Kasumi-1 (cell line): Measurements from ENCODE around the gene ARHGAP25.

Experiments used
- DNase-seq, 2 experiments: peaks; one replicate each; lab custom pipeline; 2025; lab: John Stamatoyannopoulos, UW

ARHGAP25 gene

DNA sequence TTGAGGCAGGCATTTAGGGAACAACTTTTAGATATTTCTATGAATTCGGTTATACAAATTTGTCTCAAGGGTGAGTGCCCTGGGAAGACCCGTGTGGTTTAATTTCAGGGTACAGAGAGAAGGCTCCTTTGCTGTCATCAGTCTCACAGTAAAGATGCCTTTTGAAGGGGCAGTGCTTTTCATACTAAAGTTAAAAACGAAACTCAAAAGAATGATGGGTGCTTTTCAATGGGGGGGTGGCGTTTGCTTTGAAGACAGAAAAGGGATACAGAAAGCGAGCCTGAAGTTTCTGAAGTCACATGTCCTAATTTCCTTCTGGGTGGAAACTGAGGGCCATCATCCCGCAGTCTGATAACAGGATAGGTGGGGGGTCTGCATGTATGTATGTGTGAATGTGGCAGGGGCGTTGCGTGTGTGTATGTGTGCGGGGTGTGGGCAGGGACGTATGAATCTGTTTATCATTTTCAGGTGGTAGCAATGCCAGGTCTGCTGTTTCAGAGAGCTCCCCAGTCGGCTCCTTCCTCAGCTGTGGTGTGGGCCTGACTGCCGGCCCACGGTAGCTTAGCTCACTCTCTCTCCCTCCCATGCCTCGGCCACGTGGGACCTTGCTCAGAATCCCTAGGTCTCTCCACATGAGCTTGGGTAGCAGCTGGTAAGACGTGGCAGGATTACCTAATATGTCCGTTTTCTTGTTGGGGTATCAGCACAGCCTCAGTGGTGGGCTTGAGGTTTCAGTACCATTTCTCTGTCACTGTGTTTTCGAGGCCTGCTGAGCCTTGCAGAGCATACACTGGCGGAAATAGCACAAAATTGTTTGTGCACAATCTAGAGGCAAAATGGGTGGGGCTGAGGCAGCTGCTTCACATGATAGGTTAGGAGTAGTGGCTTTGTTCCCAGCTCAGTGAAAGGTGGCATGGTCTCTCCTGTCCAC is 32.7 kb downstream of the ARHGAP25 start:
- no peak for DNase-seq

DNA sequence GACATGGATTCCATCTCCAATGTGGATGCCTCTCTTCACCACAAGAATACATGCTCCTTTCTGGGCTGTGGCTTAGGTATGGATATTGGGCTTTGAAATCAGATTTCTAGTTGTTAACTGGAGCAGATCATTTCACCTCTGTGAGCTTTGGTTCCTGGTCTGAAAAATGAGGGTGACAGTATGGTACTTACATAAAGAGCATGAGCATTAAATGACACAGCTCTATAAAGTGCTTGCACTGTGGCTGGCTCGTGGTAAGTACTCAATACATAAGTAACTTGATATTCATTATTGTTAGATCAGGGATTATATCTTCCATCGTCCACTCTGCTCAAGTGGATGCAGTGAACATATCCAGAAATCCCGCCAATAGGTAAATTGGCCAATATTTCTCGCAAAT is 33.4 kb downstream of the ARHGAP25 start:
- DNase-seq, result no peak

DNA sequence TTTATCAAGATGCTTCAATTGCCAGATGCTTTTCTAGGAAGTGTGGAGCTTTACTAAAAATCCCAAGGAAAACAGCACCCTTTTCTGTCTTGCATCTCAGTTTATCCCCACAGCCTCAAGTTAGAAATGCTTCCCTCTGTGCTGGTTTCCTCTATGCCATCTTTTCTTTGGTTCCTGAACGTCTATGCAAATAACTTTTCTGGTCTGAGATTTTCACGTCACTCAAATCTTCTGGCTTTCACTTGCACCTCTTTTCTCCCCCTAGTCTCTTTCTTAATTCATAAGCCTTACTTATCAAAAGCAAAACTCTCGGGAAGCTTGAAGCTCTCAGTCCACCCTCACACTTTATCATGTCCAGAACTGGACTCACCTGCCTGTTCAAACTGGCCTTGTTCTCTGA is 33.9 kb downstream of the ARHGAP25 start:
- DNase-seq, result no peak

DNA sequence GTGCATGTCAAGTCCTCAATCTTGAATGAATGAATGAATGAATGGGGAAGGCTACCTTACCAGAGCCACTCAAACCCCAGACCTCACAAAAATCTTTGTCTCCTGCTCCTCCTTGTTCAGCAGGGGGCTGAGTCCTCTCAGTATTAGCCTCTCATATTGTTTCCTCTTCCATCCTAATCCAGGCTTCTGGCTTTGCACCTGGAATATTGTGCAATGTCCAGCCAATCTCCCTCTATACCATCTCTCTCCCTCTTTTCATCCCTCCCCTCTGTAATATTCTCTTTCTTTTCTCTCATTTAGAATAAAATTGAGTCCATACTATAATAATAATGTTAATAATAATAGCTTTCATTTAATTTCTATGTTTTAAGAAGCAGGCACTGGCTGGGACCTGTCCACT is 34.3 kb downstream of the ARHGAP25 start:
- no peak for DNase-seq

DNA sequence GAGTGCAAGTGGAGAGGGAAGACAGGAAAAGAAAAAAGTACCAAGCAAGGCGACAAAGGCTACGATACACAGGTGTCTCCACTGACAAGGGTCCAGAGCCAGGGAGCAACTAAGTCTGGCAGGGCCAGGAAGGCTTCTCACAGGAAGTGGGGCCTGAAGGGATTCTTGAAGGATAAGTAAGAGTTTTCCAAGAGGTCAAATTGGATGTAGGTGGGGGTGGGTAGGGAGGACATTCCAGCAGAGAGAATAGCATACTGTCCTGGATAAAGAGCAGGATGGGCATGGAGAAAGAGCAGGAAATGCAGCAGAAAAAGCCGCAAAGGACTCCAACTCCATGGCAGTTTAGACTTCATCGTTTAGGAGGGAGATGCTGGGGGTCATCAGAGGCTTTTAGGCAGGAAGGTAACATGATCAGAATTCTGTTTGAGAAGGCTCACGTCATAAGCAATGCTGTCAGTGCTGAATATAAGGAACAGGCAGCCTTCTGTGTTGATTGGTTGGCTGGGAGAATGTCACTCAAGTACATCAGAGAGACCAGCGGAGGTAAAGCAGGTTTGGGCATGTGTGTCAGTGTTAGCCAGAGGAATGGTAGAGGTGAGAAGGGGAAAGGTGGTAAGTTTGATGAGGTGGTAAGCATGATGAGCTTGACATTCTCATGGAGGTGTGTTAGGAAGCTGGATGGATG is 35.1 kb downstream of the ARHGAP25 start:
- no peak for DNase-seq

DNA sequence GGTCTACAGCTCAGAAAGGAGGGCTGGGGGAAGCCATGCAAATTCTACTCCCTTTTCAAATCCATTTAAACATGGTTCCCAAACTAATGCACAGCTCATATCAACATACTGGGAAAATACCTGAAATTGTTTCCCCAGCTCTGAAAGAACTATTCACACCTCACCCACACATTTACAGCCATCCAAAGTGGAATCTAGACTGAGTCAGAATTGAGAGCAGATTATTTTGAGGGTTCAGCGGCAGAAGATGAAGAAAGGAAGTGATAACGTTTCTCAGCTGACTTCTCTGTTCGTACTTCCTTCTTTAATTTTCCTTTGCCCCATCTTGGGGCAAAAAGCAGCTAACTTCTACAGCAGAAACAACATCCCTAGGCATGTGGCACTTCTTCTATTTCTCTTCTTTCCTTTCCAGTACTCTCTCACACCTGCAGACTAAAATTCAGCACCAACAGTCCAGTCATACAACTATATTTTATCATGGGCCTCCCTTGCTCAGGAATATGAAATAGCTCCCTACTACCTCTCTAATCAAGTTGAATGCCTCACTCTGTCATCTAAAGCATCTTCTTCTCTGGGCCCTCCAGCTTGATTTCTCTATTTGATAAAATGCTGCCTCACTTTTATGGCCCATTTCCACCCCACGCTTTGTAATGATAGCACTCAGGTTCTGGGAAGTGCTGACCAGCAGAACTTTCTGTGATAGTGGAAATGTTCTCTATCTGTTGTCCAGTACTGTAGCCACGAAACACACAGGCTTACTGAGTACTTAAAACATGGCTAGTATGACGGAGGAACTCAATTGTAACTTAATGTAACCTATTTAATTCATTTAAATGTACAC is 35.9 kb downstream of the ARHGAP25 start:
- DNase-seq, result peak; percentile 47 to 56

DNA sequence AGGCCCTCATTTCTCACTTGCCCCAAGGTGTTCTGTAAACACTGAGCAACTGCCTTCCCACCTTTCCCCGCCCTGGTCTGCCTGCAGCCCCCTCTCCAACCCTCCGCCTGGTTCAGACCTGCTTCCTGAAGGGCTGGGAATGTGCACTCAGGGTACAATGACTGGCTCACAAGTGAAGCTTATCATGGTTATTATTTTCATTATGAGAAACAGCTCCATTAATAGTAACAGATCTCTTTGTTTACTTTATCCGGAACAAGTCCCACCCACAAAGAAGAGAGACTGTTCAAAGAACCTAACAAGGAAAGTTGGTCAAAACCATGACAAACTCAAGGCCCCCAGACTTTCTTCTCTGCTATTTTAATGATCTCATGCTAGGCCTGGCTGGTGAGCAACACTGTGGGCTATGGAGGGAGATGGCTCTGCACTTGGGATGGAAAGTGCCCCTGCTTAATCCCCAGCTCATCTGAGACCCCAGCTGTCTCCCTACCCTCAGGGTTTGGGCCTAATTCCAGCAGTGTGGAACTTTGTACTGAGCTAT is 36.7 kb downstream of the ARHGAP25 start:
- DNase-seq, result no peak

DNA sequence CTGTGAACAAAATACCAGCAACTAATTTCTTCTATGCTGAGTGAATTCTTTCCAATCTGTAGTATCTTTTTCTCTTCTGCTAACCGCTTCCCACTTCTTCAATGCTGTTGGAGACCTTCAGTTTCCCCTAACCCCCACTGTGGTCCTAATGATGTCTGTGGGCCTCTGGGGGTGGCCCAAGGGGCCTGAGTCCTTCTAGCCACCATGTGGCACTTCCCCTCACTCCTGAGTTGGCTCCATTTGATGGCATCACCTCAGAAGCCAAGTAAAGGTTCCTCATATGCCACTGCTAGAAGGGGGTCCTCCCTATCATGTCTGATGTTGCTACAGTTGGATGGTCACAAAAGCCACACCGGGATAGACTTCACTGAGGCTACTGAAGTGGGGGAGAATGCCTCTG is 37.5 kb downstream of the ARHGAP25 start:
- DNase-seq, result no peak

DNA sequence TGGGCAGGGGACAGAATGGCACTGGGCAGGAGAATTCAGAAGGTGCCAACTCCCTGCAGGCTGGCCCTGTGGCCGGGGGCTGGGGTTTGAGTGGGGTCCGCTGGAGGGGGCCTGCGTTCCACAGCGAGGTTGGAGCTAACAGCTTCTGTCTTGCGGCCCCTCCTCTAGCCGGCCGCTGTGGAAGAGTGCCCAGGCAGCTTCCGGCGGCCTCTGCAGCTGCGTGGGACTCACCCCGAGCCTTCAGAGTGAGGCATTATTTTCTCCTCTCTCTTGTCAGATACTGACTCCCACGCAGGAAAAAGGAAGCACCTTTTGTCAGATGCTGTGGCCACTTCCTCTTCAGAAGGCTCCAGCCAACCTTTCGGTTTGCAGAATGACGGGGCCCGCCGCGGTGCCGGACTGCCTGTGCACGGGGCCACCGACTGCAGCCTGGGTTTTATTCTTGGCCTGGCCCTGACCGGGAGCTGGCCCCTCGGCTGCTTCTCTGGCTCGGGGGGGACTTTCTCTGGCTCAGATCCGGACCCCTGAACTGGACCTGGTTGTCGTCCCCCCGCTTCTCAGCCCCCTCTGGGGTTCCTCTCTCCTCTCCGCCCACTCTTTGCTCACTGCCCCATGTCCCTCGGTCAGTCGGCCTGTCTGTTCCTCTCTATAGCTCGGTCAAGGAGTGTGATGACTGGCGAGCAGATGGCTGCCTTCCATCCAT is 40.1 kb downstream of the ARHGAP25 start:
- DNase-seq, result peak; percentile 94 to 96

DNA sequence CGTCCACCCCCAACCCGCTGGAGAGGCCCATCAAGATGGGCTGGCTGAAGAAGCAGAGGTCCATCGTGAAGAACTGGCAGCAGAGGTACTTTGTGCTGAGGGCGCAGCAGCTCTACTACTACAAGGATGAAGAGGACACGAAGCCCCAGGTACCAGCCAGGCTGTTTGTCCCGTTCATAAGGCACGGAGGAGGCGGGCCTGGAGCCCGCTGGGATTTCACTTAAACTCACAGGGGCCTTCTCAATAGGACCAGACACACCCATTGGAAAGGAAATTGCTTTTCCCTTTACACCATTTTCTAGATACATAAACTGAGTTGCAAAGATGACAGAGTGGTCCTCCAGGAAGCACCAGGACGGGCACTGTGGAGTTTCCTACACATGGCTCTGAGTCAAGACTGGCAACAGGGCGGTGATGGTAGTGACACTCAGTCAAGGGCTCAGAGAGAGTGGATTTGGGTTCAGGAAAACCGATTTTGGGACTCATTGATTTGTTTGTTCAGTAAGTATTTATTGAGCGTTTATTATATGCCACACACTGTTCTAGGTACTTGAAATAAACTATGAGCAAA is 40.7 kb downstream of the ARHGAP25 start:
- DNase-seq, result peak; percentile 36 to 40

DNA sequence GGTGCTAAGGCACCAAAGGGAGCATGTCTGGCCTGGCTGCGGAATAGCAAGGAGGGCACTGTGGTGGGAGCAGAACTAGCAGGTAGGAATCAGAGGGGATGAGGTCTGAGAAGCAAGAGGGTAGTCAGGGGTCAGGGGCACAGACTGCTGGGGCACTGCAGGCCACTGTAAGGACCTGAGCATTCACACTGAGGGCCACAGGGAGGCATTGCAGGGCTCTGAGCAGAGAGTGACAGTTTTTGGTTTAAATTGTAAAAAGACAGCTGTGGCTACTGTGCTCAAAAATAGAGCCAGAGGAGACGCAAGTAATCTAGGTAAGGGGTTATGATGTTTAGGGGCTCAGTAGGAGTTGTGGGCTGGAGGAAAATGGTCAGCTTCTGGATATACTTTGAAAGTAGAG is 41.5 kb downstream of the ARHGAP25 start:
- DNase-seq, result peak; percentile 30 to 46

DNA sequence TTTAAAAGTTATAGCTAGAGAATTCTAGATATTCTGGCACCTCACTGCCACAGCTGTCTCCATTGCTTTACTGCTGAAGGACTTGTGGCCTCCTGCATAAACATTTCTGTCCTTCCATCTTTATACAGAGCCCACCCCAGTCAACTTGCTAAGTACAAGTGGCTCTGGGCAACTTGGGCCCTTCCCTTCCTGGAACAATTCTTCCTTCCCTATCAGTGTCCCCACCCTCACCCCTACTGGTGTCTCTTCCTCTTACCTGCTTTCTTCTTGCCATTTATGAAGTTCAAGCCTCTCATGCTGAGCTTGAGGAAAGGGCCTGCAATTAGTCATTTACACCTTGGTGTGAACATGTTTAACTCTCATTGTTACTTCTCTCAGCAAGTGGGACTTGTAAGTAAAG is 45.0 kb downstream of the ARHGAP25 start:
- DNase-seq, result no peak

DNA sequence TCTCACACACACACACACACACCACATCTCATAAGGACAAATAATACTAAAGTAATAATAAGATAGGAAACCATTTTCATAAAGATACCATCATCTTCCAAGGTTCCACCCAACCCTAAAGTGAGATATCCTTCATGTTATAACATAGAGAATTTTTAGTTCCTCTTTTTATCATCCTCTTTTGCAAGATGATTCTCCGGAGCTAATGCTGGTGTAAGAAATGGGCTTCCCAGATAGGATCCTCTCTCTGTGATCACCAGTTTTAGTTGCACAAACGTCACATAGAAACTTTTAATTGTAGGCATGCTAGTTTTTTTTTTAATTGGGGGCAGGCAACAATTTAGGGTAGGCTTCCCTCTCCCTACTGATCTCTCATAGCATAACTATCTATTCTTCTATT is 49.6 kb downstream of the ARHGAP25 start:
- DNase-seq, result peak; percentile 70

DNA sequence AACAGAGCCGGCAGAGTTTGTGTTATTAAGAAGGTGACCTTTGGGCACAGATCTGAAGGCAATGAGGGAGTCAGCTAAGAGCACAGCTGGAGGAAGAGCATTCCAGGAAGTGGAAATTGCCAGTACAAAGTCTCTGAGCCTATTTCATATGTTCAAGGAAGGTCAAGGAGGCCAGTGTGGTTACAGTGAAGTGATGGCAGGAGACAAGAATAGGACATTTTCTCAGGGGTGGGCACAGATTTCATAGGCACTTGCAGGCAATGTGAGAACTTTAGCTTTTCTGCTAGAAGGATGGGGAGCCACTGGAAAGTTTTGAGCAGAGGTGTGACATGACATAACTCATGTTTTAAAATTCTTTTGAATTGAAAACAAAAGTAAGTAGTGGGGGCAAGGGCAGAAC is 50.3 kb downstream of the ARHGAP25 start:
- no peak for DNase-seq

DNA sequence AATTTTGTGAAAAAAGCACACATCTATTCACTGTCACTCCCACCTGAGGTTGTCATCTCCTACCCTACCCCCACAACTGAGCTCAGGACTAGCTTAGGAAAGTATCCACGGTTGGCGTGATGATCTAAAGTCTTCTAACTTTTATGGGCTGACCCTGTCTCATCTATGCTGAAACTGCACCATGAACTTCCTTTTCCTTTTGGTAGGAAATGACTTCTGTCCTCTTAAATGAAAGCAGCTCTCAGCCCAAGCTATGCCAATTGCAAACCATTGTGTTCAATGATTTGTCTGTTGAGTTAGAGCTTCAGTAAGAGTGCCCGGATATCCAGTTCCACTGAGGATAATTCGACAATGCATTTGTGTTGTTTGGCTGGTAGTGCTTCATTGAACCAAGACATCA is 52.7 kb downstream of the ARHGAP25 start:
- DNase-seq, result no peak

DNA sequence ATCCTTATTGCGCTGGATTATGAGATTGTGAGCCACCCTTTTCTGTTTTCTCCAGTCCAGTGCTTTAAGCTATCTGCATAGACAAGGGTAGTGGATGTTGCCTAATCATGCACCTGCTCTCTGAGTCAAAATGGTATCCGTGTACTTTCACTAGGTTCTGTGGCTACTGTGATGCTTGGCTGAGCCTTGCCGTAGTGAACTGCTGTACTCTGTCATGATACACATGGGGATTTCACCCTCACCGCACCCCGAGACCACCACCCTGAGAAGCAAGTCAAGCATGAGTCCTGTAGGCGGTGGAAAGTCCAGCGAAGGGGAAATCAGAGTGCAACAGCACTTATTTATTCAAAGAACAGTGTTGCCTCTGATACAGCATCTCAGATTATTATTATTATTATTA is 55.0 kb downstream of the ARHGAP25 start:
- DNase-seq, result no peak

DNA sequence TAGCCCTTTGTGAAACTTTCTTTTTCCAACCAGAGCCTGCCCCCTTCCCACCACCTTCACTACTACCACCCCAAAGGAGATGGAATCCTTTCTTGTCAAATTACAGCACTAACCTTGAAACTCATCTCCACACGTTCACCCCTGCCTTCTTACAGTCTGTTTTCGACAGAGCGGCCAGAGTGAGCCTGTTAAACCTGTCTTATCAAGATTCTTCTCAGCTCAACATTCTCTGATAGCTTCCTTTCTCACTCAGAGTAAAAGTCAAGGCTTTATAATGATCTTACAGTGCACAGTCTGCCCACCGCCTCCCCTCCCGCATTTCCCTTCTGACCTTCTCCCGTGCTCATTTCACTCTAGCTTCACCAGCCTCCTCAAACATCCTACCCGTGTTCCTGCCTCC is 56.0 kb downstream of the ARHGAP25 start:
- no peak for DNase-seq

DNA sequence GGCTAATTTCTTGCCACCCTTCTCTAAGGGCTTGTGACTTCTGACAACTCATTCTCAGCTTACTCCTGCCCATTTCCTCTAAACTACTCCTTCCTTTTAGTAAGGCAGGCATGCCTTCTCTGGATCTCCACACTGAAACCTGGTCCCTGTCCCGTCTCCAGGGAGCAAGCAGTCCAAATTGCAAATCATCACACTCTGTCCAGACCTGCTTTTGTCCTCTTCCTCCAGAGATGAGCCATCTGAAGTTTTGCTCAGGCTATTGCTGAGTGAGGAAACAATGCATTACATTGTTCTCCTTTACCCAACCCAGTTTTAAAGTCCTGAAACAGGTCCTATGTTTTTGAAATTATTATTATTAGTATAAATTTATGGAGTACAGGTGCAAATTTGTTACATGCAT is 57.3 kb downstream of the ARHGAP25 start:
- DNase-seq, result no peak

DNA sequence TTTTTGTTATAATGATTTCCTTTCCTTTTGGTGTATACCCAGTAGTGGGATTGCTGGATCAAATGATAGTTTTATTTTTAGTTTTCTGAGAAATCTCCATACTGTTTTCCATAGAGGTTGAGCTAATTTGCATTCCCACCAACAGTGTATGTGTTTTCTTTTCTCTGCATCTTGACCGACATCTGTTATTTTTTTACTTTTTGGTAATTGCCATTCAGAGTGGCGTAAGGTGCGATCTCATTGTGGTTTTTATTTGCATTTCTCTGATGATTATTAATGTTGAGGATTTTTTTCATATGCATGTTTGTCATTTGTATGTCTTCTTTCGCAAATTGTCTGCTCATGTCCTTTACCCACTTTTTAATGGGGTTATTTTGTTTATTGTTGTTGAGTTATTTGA is 58.1 kb downstream of the ARHGAP25 start:
- no peak for DNase-seq

DNA sequence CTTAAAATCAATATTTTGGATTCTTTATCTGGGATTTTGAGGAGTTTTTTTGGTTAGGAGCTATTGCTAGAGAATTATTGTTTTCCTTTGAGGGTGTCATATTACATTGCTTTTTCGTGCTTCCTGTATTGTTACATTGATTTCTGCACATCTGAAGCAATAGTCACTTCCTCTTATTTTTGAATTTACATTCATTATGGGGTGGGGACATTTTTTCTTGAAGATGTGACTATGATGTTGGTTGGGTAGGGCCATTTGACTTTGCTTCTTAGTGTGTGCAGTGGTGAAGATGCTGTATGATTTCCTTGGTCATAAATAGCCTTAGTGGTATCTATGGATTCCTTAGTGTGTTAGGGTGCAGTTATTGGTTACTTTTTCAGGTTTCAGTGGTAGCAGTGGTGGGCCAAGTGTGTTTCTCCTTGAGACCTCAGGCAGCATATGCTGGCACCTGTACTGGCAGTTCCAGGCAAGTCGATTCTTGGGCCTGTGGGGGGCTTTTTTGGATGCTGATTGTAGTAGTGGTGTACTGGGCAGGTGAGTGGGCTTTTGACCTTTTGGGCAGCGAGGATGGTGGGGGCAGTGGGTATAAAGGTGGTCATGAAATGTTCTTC is 61.8 kb downstream of the ARHGAP25 start:
- DNase-seq, result peak; percentile 60 to 62

DNA sequence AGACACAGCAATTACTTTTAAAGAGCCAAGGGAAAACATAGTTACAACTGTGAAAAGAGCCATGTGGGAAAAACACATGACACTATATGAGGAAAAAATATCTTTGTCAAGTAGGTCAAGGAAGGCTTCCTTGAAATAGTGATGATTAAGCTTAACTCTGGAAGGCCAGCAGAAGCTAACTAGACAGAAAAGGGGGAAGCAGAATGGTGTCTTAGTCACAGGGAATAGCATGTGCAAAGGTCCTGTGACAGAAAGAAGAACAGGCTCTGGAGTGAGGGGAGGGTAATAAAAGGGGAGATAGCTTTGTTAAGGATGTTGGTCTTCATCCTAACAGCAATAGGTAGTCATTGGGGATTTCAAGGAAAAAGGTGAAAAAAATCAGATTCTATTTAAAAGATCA is 64.0 kb downstream of the ARHGAP25 start:
- DNase-seq, result no peak
